Esophagus muscularis mucosa (tissue), 4 donors: ENCODE measurements around the gene KYAT1. TPM values are rescaled to one million over a fixed set of nuclear protein-coding genes. Genes with fewer than 3 reads are reported as not detected.

Experiments used
- DNase-seq: peaks from one replicate; pipeline ENCODE4 v3.0.0-alpha.2; 2017; ENCODE audit errors: extremely low spot score
- H3K27ac ChIP-seq, 4 donors: fragments of 200-600 bp; sonication (generic); replicated peaks in 1 of 4; 1 replicate in 3 of 4; 2 replicates in 1 of 4; pipeline ENCODE4 v1.5.1; 2016 to 2019; ENCODE audit warnings: mild to moderate bottlenecking in 1 of 4
- H3K27me3 ChIP-seq, 4 donors: fragments of 200-600 bp; sonication (generic); one replicate each; pipeline versions ENCODE4 v1.5.1 to v1.6.0; 2016 to 2019
- H3K36me3 ChIP-seq, 4 donors: fragments of 200-600 bp; sonication (generic); one replicate each; pipeline ENCODE4 v1.5.1; 2016 to 2019
- H3K4me1 ChIP-seq, 4 donors: fragments of 200-600 bp; sonication (generic); one replicate each; pipeline ENCODE4 v1.5.1; 2016 to 2019
- H3K4me3 ChIP-seq, 4 donors: fragments of 200-600 bp; sonication (generic); 1 replicate in 2 of 4; 2 replicates in 2 of 4; pipeline ENCODE4 v1.5.1; 2016 to 2019; ENCODE audit warnings: mild to moderate bottlenecking in 4 of 4, moderate library complexity in 1 of 4
- H3K9me3 ChIP-seq, 4 donors: fragments of 200-600 bp; sonication (generic); 1 replicate in 3 of 4; 2 replicates in 1 of 4; pipeline ENCODE4 v1.5.1; 2016 to 2019
- EP300 ChIP-seq: sonication (generic); formaldehyde crosslinking; IDR thresholded peaks from one replicate; pipeline ENCODE4 v1.6.1; 2017; ENCODE audit warnings: antibody characterized with exemption
- POLR2A ChIP-seq: fragments of 450-650 bp; IDR thresholded peaks from one replicate; pipeline ENCODE4 v1.6.1; 2017; ENCODE audit warnings: antibody characterized with exemption, moderate library complexity, mild to moderate bottlenecking, low read depth
- POLR2AphosphoS5 ChIP-seq, 2 donors: sonication (generic); formaldehyde crosslinking; IDR thresholded peaks; one replicate each; pipeline ENCODE4 v1.6.1; 2017; ENCODE audit warnings: antibody characterized with exemption in 2 of 2
- WGBS: methylation state at CpG from one replicate; pipeline ENCODE4 v1.1.5; 2018; 5-methylcytosine and 5-hydroxymethylcytosine counted together
- intact Hi-C: fragments of 100-400 bp; cut with DNase I; formaldehyde crosslinking; loops from one replicate; pipeline ENCODE4 v1.15.1; 2023
- total RNA-seq, 4 donors: library from RNA; depleted of rRNA; stranded (reverse); fragments of >200 nt; gene quantifications; one replicate each; pipeline versions ENCODE4 v1.1.0 to v1.2.1, GENCODE V29; 2016
- TF ChIP-seq, protein P1 (sequence below), 3 experiments: fragments of 200-600 bp in 2 of 3; fragments of 450-650 bp in 1 of 3; sonication (generic) in 2 of 3; IDR thresholded peaks; one replicate each; pipeline ENCODE4 v1.5.1; 2017 to 2019; ENCODE audit warnings: antibody characterized with exemption in 3 of 3, mild to moderate bottlenecking in 2 of 3, moderate library complexity in 1 of 3

Gene KYAT1
- total RNA-seq, 4 donors from 2014 or later = 4.3 to 8.4 (median 6.2) TPM

DNA sequence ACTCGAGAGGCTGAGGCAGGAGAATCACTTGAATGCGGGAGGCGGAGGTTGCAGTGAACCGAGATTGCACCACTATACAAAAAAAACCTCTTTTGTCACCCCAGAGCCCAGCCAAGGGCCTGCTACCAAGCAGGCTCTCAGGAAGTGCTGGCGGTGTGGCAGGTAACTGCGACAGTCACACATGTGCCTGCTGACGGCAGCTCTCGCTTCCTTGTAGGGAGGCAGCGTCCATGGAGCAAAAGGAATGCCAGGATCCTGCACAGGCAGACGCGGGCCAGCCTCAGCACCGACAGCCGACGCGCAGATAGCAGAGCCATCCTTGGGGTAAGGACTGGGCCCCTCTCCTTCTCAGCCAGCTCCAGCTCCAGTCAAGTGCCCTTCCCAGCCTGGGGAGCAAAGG is 4.0 kb upstream of the KYAT1 start:
- Histone ChIP-seq H3K27me3 (no peaks in the 10 kb centered on the region), H3K4me3 (no peak overlapping the region), H3K9me3 (no peaks in the 10 kb centered on the region), H3K4me1 (peaks cover 54 to 82% (median 76%) of the 10 kb centered on the region in 4 donors), H3K27ac (peak overlapping the region in 3 of 4 donors; percentile 39 to 99 (median 55)), H3K36me3 (peaks cover 0 to 64% (median 48%) of the 10 kb centered on the region in 4 donors)
- DNase-seq = no peak
- WGBS = 92% methylated on average over 4 of the region's 15 CpGs
- intact Hi-C loops = no loop called here
- TF ChIP-seq POLR2AphosphoS5 (IDR thresholded peaks at IDR 0.05) (no peak), EP300 (no peak), POLR2A (no peak)
- TF ChIP-seq, protein P1, sequence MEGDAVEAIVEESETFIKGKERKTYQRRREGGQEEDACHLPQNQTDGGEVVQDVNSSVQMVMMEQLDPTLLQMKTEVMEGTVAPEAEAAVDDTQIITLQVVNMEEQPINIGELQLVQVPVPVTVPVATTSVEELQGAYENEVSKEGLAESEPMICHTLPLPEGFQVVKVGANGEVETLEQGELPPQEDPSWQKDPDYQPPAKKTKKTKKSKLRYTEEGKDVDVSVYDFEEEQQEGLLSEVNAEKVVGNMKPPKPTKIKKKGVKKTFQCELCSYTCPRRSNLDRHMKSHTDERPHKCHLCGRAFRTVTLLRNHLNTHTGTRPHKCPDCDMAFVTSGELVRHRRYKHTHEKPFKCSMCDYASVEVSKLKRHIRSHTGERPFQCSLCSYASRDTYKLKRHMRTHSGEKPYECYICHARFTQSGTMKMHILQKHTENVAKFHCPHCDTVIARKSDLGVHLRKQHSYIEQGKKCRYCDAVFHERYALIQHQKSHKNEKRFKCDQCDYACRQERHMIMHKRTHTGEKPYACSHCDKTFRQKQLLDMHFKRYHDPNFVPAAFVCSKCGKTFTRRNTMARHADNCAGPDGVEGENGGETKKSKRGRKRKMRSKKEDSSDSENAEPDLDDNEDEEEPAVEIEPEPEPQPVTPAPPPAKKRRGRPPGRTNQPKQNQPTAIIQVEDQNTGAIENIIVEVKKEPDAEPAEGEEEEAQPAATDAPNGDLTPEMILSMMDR (IDR thresholded peaks at IDR 0.05) = no peak

- peaks cover 0 to 60% (median 44%) of the 10 kb centered on the region in 4 donors for H3K36me3 ChIP-seq
- no peaks in the 10 kb centered on the region for H3K27me3 ChIP-seq
- H3K4me1 ChIP-seq = peaks cover 55 to 82% (median 76%) of the 10 kb centered on the region in 4 donors
- no peak for DNase-seq
- 78% methylated on average over 6 of the region's 8 CpGs for WGBS
- H3K4me3 ChIP-seq = no peak overlapping the region
- no peak for TF ChIP-seq POLR2AphosphoS5 (IDR thresholded peaks at IDR 0.05)
- no peak for TF ChIP-seq EP300
- TF ChIP-seq, protein P1 (IDR thresholded peaks at IDR 0.05) = no peak
- TF ChIP-seq POLR2A = no peak
- peak overlapping the region in 2 of 4 donors; percentile 39 to 99 for H3K27ac ChIP-seq
- intact Hi-C loops = no loop called here
- H3K9me3 ChIP-seq = no peaks in the 10 kb centered on the region
Observed at GRCh38 chr9:128885376-128885775, 3.6 kb upstream of the KYAT1 start.

DNA sequence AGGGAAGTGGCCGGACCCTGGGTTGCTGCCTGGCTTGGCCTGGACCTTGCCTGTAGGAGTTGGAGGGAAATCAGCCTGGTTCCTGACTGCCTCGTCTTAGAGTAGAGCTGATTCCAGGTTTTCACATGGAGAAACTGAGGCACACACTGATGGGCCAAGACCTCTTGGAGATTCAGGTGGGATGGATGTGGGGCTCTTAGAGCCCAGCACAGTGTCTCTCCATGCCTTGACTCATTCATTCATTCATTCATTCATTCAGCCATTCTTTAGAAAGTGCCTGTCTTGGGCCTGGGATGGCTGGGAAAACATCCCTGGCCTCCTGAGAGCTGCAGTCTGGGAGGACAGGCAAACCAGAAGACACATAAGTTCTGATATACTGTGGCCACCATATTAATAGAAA is 2.4 kb upstream of the KYAT1 start:
- intact Hi-C loops = loop anchor here (5.0 kb wide), 1 partner anchor 38 kb away; the partner anchor contains the start of gene PHYHD1
- H3K4me3 ChIP-seq = peak overlapping the region in 3 of 4 donors; percentile 83 to 96 (median 92)
- H3K4me1 ChIP-seq = peaks cover 63 to 83% (median 75%) of the 10 kb centered on the region in 4 donors
- no peaks in the 10 kb centered on the region for H3K9me3 ChIP-seq
- H3K36me3 ChIP-seq = peaks cover 0 to 48% (median 34%) of the 10 kb centered on the region in 4 donors
- no peak for TF ChIP-seq POLR2A
- TF ChIP-seq POLR2AphosphoS5 (IDR thresholded peaks at IDR 0.05) = no peak
- TF ChIP-seq, protein P1 (IDR thresholded peaks at IDR 0.05) = no peak
- TF ChIP-seq EP300 = no peak
- no peaks in the 10 kb centered on the region for H3K27me3 ChIP-seq
- no peak for DNase-seq
- 67% methylated on average over 2 of the region's 2 CpGs for WGBS
- H3K27ac ChIP-seq = peak overlapping the region; percentile 97 to 99 (median 98)

- Histone ChIP-seq H3K27ac (peak overlapping the region; percentile 97 to 99 (median 98)), H3K4me3 (peak overlapping the region; percentile 83 to 99 (median 94)), H3K4me1 (peaks cover 59 to 74% (median 64%) of the 10 kb centered on the region in 4 donors), H3K9me3 (no peaks in the 10 kb centered on the region), H3K27me3 (no peaks in the 10 kb centered on the region), H3K36me3 (peaks cover 0 to 36% (median 22%) of the 10 kb centered on the region in 4 donors)
- TF ChIP-seq POLR2A = no peak
- TF ChIP-seq EP300 = no peak
- TF ChIP-seq, protein P1 (IDR thresholded peaks at IDR 0.05) = no peak
- peak; percentile 41 to 58 for TF ChIP-seq POLR2AphosphoS5 (IDR thresholded peaks at IDR 0.05)
- intact Hi-C loops = loop anchor here (5.0 kb wide), 1 partner anchor 39 kb away; the partner anchor contains the start of gene PHYHD1
- 0% methylated on average over 16 of the region's 19 CpGs for WGBS
- no peak for DNase-seq
Observed at GRCh38 chr9:128882677-128883603, 1.2 kb upstream of the KYAT1 start.
